ENCODE results near the gene LY6G6C. TPM values are rescaled to one million over a fixed set of nuclear protein-coding genes. Genes with fewer than 3 reads are reported as not detected.

Gene LY6G6C
- total and polyA plus RNA-seq, 7 donors: 0.07 to 1.2 (median 1.2) TPM; not detected in 4

DNA sequence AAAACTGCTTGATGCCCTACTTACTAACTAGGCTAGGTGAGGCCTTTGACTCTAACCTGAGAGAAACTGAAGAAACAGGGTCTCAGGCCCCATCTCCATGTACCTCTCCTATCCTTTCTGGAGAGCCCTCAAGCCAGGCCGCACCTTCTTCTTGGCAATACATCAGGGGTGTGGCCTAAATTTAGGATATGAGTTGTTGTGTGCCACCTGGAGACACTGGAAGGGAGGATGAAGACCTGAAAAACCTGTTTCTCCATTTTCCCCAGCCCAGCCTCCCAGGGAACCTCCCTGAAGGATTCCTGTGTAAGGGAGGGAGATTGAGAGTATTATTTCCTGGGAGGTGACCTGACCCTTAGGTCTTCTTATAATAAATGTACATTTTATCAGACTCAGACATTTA, 3.3 kb downstream of the LY6G6C start:
- 18 to 67% methylated on average over 1 of the region's 1 CpG for WGBS, 2 donors
- TF ChIP-seq EP300 (IDR thresholded peaks at IDR 0.05) (no peak), POLR2AphosphoS5 (IDR thresholded peaks at IDR 0.05) (no peak), CTCF (IDR thresholded peaks at IDR 0.05) (no peak), POLR2A (IDR thresholded peaks at IDR 0.05) (no peak)
- Histone ChIP-seq H3K9me3 (no peaks in the 10 kb centered on the region), H3K4me3 (no peak overlapping the region), H3K27me3 (no peaks in the 10 kb centered on the region), H3K36me3 (no peaks in the 10 kb centered on the region), H3K27ac (no peak overlapping the region), H3K4me1 (peaks cover 0 to 11% (median 10%) of the 10 kb centered on the region in 4 donors)
- no peak for DNase-seq
- intact Hi-C loops (cut with DNase I): no loop called here

DNA sequence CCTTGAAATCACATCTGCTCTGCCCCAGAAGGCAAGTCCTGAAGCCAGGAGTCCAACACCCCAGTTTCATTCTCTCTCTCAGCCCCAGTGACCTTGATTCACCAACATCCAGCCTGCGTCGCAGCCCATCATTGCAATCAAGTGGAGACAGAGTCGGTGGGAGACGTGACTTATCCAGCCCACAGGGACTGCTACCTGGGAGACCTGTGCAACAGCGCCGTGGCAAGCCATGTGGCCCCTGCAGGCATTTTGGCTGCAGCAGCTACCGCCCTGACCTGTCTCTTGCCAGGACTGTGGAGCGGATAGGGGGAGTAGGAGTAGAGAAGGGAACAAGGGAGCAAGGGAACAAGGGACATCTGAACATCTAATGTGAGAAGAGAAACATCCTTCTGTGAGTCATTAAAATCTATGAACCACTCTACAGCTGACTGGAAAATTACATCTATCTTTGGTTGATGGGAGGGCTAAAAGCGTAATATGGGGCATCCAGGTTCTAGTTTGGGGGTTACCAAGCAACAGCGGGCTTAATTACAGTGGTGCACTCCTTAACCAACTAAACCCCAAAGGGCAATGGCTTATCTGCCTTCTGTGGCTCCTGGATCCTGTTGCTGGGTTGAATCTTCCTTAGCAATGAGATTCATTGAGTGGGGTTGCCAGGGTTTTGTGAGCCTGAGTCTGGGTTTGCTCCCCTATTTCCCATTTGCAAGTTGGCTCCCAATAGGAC, 3.9 kb downstream of the LY6G6C start:
- 76 to 85% methylated on average over 10 of the region's 10 CpGs for WGBS, 2 donors
- H3K9me3 ChIP-seq: no peaks in the 10 kb centered on the region
- intact Hi-C loops (cut with DNase I): no loop called here
- no peaks in the 10 kb centered on the region for H3K27me3 ChIP-seq
- H3K4me1 ChIP-seq: peaks cover 0 to 11% (median 10%) of the 10 kb centered on the region in 4 donors
- DNase-seq: no peak
- no peak overlapping the region for H3K4me3 ChIP-seq
- no peaks in the 10 kb centered on the region for H3K36me3 ChIP-seq
- no peak for TF ChIP-seq EP300 (IDR thresholded peaks at IDR 0.05)
- no peak for TF ChIP-seq CTCF (IDR thresholded peaks at IDR 0.05)
- no peak for TF ChIP-seq POLR2A (IDR thresholded peaks at IDR 0.05)
- no peak for TF ChIP-seq POLR2AphosphoS5 (IDR thresholded peaks at IDR 0.05)
- no peak overlapping the region for H3K27ac ChIP-seq

GRCh38 chr6:31715022-31715958, 6.3 kb downstream of the LY6G6C start, which contains the start of gene LY6G6D:
LY6G6D (plus strand) TSS chr6:31715348; CDS start chr6:31715356, 8 bp downstream.
- H3K27ac ChIP-seq: peak within 1 kb of the TSS in 3 of 4 donors; percentile 71 to 74 (median 72)
- H3K36me3 ChIP-seq: no peaks in the 10 kb centered on the region
- no peaks in the 10 kb centered on the region for H3K27me3 ChIP-seq
- intact Hi-C loops (cut with DNase I): no loop called here
- 78% methylated on average over 16 of the region's 16 CpGs for WGBS, 2 donors
- H3K4me3 ChIP-seq: no peak within 1 kb of the TSS
- TF ChIP-seq EP300 (IDR thresholded peaks at IDR 0.05) (no peak), POLR2A (IDR thresholded peaks at IDR 0.05) (no peak), POLR2AphosphoS5 (IDR thresholded peaks at IDR 0.05) (no peak), CTCF (IDR thresholded peaks at IDR 0.05) (no peak)
- peaks cover 0 to 11% (median 10%) of the 10 kb centered on the region in 4 donors for H3K4me1 ChIP-seq
- no peak for DNase-seq
- H3K9me3 ChIP-seq: no peaks in the 10 kb centered on the region

DNA sequence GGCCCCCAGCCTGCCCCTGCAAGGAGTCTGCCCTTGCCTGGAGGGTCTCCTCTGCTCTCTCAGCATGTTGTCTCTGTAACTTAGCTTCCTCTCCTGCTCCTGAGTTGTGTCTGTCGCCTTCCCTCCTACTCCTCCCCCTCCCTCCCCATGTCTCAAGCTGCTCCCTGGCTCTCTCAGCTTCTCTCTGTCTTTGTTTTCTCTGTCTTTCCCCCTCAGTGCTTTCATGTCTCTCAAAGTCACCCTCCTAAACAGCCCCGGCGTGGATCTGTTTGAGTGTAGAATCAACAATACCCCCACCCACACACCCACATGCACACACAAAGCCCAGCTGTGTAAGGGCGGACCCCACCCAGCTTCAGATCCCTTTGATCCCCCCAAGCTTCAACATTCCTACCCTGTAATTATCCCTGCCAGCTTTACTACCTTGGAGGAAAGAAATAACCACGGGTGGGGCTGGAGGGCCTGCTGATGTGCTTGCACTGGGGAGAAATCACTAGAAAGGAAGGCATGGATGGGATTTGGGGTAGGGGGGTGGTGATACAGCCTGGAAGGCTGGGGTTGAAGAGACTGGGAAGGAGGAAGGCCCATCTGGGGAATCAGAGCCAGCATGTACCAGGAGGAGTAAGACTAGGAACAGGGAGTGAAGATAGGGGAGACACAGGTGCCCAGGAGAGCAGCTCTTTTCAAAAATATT, 7.4 kb downstream of the LY6G6C start:
- no peaks in the 10 kb centered on the region for H3K9me3 ChIP-seq
- peak overlapping the region in 1 of 4 donors; percentile 74 for H3K27ac ChIP-seq
- TF ChIP-seq EP300 (IDR thresholded peaks at IDR 0.05) (no peak), CTCF (IDR thresholded peaks at IDR 0.05) (no peak), POLR2A (IDR thresholded peaks at IDR 0.05) (no peak), POLR2AphosphoS5 (IDR thresholded peaks at IDR 0.05) (no peak)
- WGBS, 2 donors: 8 to 42% methylated on average over 5 of the region's 5 CpGs
- H3K27me3 ChIP-seq: no peaks in the 10 kb centered on the region
- peaks cover 0 to 11% (median 10%) of the 10 kb centered on the region in 4 donors for H3K4me1 ChIP-seq
- DNase-seq: no peak
- H3K4me3 ChIP-seq: no peak overlapping the region
- intact Hi-C loops (cut with DNase I): no loop called here
- H3K36me3 ChIP-seq: no peaks in the 10 kb centered on the region

All from sigmoid colon (tissue), 7 donors.